Suprapubic skin (tissue), 4 donors: ENCODE measurements around the gene SNX8. TPM values are rescaled to one million over a fixed set of nuclear protein-coding genes. Genes with fewer than 3 reads are reported as not detected.
A peak's percentile ranks its signal among the peaks of the same experiment; 100 is the strongest.

Experiments used
- DNase-seq, 2 donors: peaks; one replicate each; pipeline ENCODE4 v3.0.0-alpha.2; 2019; ENCODE audit warnings: low spot score in 2 of 2
- H3K27ac ChIP-seq: fragments of 200-600 bp; sonication (generic); one replicate; pipeline ENCODE4 v1.5.1; 2019
- H3K27me3 ChIP-seq: fragments of 200-600 bp; sonication (generic); one replicate; pipeline ENCODE4 v1.5.1; 2019
- H3K36me3 ChIP-seq: fragments of 200-600 bp; sonication (generic); one replicate; pipeline ENCODE4 v1.5.1; 2019
- H3K4me1 ChIP-seq: fragments of 200-600 bp; sonication (generic); one replicate; pipeline ENCODE4 v1.5.1; 2019
- H3K4me3 ChIP-seq: fragments of 200-600 bp; sonication (generic); one replicate; pipeline ENCODE4 v1.5.1; 2019; ENCODE audit warnings: mild to moderate bottlenecking
- H3K9me3 ChIP-seq: fragments of 200-600 bp; sonication (generic); one replicate; pipeline ENCODE4 v1.5.1; 2019
- CTCF ChIP-seq, 2 donors: fragments of 200-600 bp in 1 of 2; fragments of 450-650 bp in 1 of 2; sonication (generic) in 1 of 2; IDR thresholded peaks; one replicate each; pipeline ENCODE4 v1.5.1; 2016 to 2019; ENCODE audit warnings: antibody characterized with exemption in 2 of 2, mild to moderate bottlenecking in 1 of 2, moderate library complexity in 1 of 2
- EP300 ChIP-seq: sonication (generic); formaldehyde crosslinking; IDR thresholded peaks from one replicate; pipeline ENCODE4 v1.6.1; 2017; ENCODE audit warnings: antibody characterized with exemption
- POLR2A ChIP-seq, 2 donors: fragments of 450-650 bp; IDR thresholded peaks; one replicate each; pipeline ENCODE4 v1.6.1; 2017; ENCODE audit warnings: antibody characterized with exemption in 2 of 2, mild to moderate bottlenecking in 2 of 2, moderate library complexity in 2 of 2
- POLR2AphosphoS5 ChIP-seq, 3 donors: sonication (generic); formaldehyde crosslinking; IDR thresholded peaks; one replicate each; pipeline ENCODE4 v1.6.1; 2017; ENCODE audit warnings: antibody characterized with exemption in 3 of 3
- WGBS: methylation state at CpG from one replicate; pipeline ENCODE4 v1.1.5; 2018; 5-methylcytosine and 5-hydroxymethylcytosine counted together
- total RNA-seq, 4 donors: library from RNA; depleted of rRNA; stranded (reverse); fragments of >200 nt; gene quantifications; one replicate each; pipeline ENCODE4 v1.1.0, GENCODE V29; 2016

The SNX8 gene
- total RNA-seq, 4 donors from 2014 or later, result 13.7 to 35.1 (median 19.3) TPM

DNA sequence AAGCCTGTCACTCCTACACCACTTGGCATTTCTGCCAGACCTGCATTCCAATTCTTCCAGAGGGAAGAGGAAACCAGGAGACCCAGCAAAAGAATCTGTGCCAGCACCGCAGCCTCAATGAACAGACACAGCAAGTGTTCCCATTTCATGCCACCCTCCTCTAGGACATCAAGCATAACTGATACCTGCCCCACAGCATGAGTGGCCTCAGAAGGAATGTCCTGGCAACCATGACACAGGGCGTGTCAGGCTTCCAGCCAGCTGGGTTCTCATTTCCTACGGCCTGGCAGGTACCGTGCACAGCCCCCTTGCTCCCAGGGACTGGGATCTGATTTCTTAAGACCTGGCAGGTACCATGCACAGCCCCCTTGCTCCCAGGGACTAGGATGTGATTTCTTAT is 89.3 kb downstream of the SNX8 start:
- Histone ChIP-seq H3K4me3 (no peak overlapping the region), H3K4me1 (peaks cover 10% of the 10 kb centered on the region), H3K36me3 (peaks cover 43% of the 10 kb centered on the region), H3K27me3 (no peaks in the 10 kb centered on the region), H3K9me3 (no peaks in the 10 kb centered on the region), H3K27ac (peak overlapping the region; percentile 61)
- no peak for DNase-seq
- TF ChIP-seq POLR2AphosphoS5 (IDR thresholded peaks at IDR 0.05) (no peak), CTCF (IDR thresholded peaks at IDR 0.05) (no peak), POLR2A (IDR thresholded peaks at IDR 0.05) (no peak), EP300 (no peak)
- 41% methylated on average over 3 of the region's 4 CpGs for WGBS

DNA sequence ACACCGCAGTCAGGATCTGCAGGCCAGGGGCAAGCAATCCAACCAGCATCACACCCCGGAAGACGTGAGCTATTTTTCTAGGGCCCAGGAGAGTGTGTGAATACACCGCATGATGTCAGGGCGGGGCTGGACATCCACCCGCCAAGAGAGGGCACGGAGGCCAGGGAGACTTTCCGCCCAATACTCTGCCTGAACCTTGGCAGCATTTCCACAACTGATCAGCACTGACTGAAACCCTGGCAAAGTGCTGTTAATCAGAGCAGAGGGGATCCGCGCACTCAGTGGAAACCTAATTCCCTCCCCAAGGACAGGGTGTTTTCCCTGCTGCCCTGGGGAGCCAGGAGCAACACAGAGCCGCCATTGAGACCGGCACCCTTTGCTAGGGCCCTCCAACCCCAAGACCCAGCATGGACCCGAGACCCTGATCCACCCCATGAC is 89.7 kb downstream of the SNX8 start:
- DNase-seq, result no peak
- Histone ChIP-seq H3K4me1 (peaks cover 10% of the 10 kb centered on the region), H3K4me3 (no peak overlapping the region), H3K27ac (peak overlapping the region; percentile 61), H3K36me3 (peaks cover 48% of the 10 kb centered on the region), H3K27me3 (no peaks in the 10 kb centered on the region), H3K9me3 (no peaks in the 10 kb centered on the region)
- TF ChIP-seq POLR2A (IDR thresholded peaks at IDR 0.05), result no peak
- TF ChIP-seq EP300, result no peak
- no peak for TF ChIP-seq POLR2AphosphoS5 (IDR thresholded peaks at IDR 0.05)
- no peak for TF ChIP-seq CTCF (IDR thresholded peaks at IDR 0.05)
- WGBS, result 62% methylated on average over 12 of the region's 13 CpGs

- Histone ChIP-seq H3K9me3 (no peaks in the 10 kb centered on the region), H3K36me3 (peaks cover 56% of the 10 kb centered on the region), H3K4me3 (no peak overlapping the region), H3K27ac (no peak overlapping the region), H3K4me1 (peaks cover 10% of the 10 kb centered on the region), H3K27me3 (no peaks in the 10 kb centered on the region)
- DNase-seq, result no peak
- no CpG with 5 or more reads among the region's 17 CpGs for WGBS
- TF ChIP-seq POLR2AphosphoS5 (IDR thresholded peaks at IDR 0.05), result no peak
- TF ChIP-seq POLR2A (IDR thresholded peaks at IDR 0.05), result no peak
- TF ChIP-seq EP300, result no peak
- TF ChIP-seq CTCF (IDR thresholded peaks at IDR 0.05), result no peak
These were observed 90.9 kb downstream of the SNX8 start for GRCh38 chr7:2223321-2223720.

DNA sequence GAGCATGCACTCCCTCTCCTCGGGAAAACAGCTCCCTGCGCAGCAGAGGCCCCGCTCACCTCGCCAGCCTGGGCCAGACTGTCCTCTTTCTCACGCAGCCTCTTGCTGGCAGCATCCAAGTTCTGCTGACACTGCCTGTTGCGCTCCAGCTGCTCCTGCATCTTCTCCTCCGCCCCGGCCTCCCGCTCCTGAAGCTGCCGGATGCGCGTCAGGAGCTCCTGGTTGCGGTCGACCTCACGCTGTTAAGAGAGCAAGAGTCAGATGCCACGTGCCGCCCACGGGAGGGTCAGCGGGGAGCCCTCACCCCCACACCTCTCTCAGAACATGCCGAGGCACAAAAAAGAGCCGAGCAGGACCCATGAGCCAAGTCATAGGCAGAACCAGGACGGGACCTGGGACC is 91.7 kb downstream of the SNX8 start:
- no peak for DNase-seq
- no peak overlapping the region for H3K4me3 ChIP-seq
- H3K9me3 ChIP-seq, result no peaks in the 10 kb centered on the region
- TF ChIP-seq CTCF (IDR thresholded peaks at IDR 0.05), result no peak
- TF ChIP-seq POLR2AphosphoS5 (IDR thresholded peaks at IDR 0.05), result no peak
- TF ChIP-seq EP300, result no peak
- no peak for TF ChIP-seq POLR2A (IDR thresholded peaks at IDR 0.05)
- WGBS, result 97% methylated on average over 9 of the region's 22 CpGs
- H3K4me1 ChIP-seq, result peaks cover 10% of the 10 kb centered on the region
- no peaks in the 10 kb centered on the region for H3K27me3 ChIP-seq
- H3K27ac ChIP-seq, result no peak overlapping the region
- H3K36me3 ChIP-seq, result peaks cover 64% of the 10 kb centered on the region

DNA sequence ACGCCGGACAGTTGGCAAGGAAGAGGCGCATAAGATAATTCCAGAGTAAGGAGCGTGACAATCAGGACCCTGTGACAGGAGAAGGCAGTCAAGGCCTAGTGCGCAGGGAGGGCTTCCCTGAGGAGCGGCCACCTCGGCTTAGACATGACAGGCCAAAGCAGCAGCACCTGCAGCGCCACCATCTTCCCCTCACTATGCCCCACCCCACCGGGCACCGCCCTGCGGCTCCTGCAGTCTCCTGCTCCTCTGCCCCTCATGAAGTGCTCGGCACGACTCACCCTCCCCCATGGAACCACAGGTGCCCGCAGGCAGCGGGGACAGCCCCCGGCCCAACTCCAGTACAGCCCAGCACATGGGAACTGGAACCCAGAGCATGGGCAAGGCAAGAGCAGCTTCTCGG is 93.3 kb downstream of the SNX8 start:
- no peak overlapping the region for H3K27ac ChIP-seq
- peaks cover 10% of the 10 kb centered on the region for H3K4me1 ChIP-seq
- DNase-seq, result no peak
- no peak overlapping the region for H3K4me3 ChIP-seq
- H3K36me3 ChIP-seq, result peaks cover 72% of the 10 kb centered on the region
- 93% methylated on average over 12 of the region's 17 CpGs for WGBS
- TF ChIP-seq POLR2A (IDR thresholded peaks at IDR 0.05) (no peak), POLR2AphosphoS5 (IDR thresholded peaks at IDR 0.05) (no peak), CTCF (IDR thresholded peaks at IDR 0.05) (no peak), EP300 (no peak)
- no peaks in the 10 kb centered on the region for H3K27me3 ChIP-seq
- H3K9me3 ChIP-seq, result no peaks in the 10 kb centered on the region
